DND-41 (cell line): Measurements from ENCODE around the gene TUBA1C.

Experiments used
- ATAC-seq: fragments of 200-7000 bp; cut with Tn5 transposase; 3 replicates; pipeline ENCODE4 v1.9.1; 2021; ENCODE audit warnings: low read depth; ENCODE audit not compliant: insufficient read depth
- DNase-seq: peaks from one replicate; pipeline ENCODE4 v3.0.0-alpha.2; 2020
- H2AFZ ChIP-seq: 2 replicates; pipeline ENCODE4 v1.6.0; 2012; ENCODE audit warnings: low read depth, low read length
- H3K27ac ChIP-seq: 2 replicates; pipeline ENCODE4 v1.5.1; 2012; ENCODE audit warnings: low read length, inconsistent platforms
- H3K27me3 ChIP-seq: fragments of 200-600 bp; sonication (generic); 2 replicates; pipeline ENCODE4 v1.6.0; 2012; ENCODE audit warnings: low read length, mild to moderate bottlenecking, inconsistent platforms; ENCODE audit not compliant: insufficient read depth, poor library complexity
- H3K36me3 ChIP-seq: 2 replicates; pipeline ENCODE4 v1.5.1; 2012; ENCODE audit warnings: low read length, inconsistent platforms; ENCODE audit not compliant: insufficient read depth
- H3K4me1 ChIP-seq: 2 replicates; pipeline ENCODE4 v1.5.1; 2012; ENCODE audit warnings: mild to moderate bottlenecking, low read length; ENCODE audit not compliant: insufficient read depth
- H3K4me2 ChIP-seq: 2 replicates; pipeline ENCODE4 v1.6.0; 2012; ENCODE audit warnings: mild to moderate bottlenecking, moderate library complexity, low read length, inconsistent platforms; ENCODE audit not compliant: insufficient read depth
- H3K4me3 ChIP-seq, 2 experiments: fragments of 200-600 bp in 1 of 2; shearing (Covaris generic) in 1 of 2; 2 replicates each; pipeline ENCODE4 v1.5.1; 2012 to 2016; ENCODE audit warnings: inconsistent platforms in 2 of 2, low read length in 2 of 2, mild to moderate bottlenecking in 2 of 2, low read depth in 1 of 2, moderate library complexity in 1 of 2
- H3K79me2 ChIP-seq: 2 replicates; pipeline ENCODE4 v1.6.0; 2012; ENCODE audit warnings: low read length, inconsistent platforms; ENCODE audit not compliant: insufficient read depth
- H3K9ac ChIP-seq: 2 replicates; pipeline ENCODE4 v1.6.0; 2012; ENCODE audit warnings: low read depth, mild to moderate bottlenecking, inconsistent platforms, low read length, moderate library complexity
- H3K9me3 ChIP-seq: 2 replicates; pipeline ENCODE4 v1.5.1; 2012; ENCODE audit warnings: low read length, moderate library complexity, mild to moderate bottlenecking, inconsistent platforms; ENCODE audit not compliant: insufficient read depth, severe bottlenecking
- H4K20me1 ChIP-seq: 2 replicates; pipeline ENCODE4 v1.6.0; 2012; ENCODE audit warnings: low read length; ENCODE audit not compliant: insufficient read depth
- CTCF ChIP-seq: IDR thresholded peaks from 2 replicates; pipeline ENCODE4 v1.5.1; 2012; ENCODE audit warnings: borderline replicate concordance, low read length, moderate library complexity, mild to moderate bottlenecking; ENCODE audit not compliant: poor library complexity, severe bottlenecking; ENCODE audit errors: extremely low read depth
- EZH2 ChIP-seq: IDR thresholded peaks from 3 replicates; pipeline ENCODE4 v1.6.1; 2012; ENCODE audit warnings: borderline replicate concordance, low read depth, mild to moderate bottlenecking, moderate library complexity, low read length, inconsistent platforms; ENCODE audit not compliant: severe bottlenecking

TUBA1C gene

GRCh38 chr12:49264873-49265792 lies at the start of gene TUBA1C:
TUBA1C (plus strand) TSS chr12:49265082; CDS start chr12:49265182, 100 bp downstream.
- H3K4me3 ChIP-seq = peak within 1 kb of the TSS; percentile 67 to 86
- TF ChIP-seq CTCF (peak; percentile 41), EZH2 (no peak)

DNA sequence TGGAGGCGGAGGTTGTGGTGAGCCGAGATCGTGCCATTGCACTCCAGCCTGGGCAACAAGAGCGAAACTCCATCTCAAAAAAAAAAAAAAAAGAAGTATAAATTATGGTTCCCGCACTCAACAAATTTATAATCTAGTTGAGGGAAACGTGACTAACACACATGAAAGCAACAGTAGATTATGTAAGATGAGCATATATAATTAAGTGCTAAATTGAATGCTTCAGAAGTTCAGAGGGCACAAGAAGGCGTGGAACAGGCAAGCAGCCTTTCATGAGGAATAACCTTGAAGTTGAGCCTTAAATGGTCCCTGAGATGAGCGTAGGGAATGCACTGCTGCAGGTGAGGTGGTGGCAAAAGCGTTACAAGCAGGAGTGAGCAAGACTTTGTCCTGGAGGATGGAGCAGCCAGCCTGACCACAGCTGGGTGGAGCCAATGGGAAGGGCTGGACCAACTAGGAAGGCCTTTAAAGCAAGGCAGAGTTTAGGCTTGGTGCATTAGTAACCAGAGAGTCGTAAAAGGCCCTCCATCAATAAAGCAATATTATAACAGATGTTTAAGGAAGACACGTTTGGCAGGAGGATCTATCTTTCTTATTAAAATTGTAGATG lies 45.4 kb upstream of the TUBA1C start:
- H3K27ac ChIP-seq = no peak overlapping the region
- no peak for TF ChIP-seq CTCF
- no peak for TF ChIP-seq EZH2
- H3K4me2 ChIP-seq = no peak overlapping the region
- no peaks in the 10 kb centered on the region for H3K36me3 ChIP-seq
- no peak overlapping the region for H3K9ac ChIP-seq
- H2AFZ ChIP-seq = no peak overlapping the region
- ATAC-seq = no peak
- no peaks in the 10 kb centered on the region for H3K4me1 ChIP-seq
- H4K20me1 ChIP-seq = no peaks in the 10 kb centered on the region
- peaks cover 3% of the 10 kb centered on the region for H3K27me3 ChIP-seq
- DNase-seq = no peak
- H3K79me2 ChIP-seq = no peaks in the 10 kb centered on the region
- no peaks in the 10 kb centered on the region for H3K9me3 ChIP-seq
- no peak overlapping the region for H3K4me3 ChIP-seq

More at GRCh38 chr12:49264873-49265792, at the start of gene TUBA1C:
- H3K4me2 ChIP-seq = peak within 1 kb of the TSS; percentile 71
- peaks cover 59% of the 10 kb centered on the region for H3K79me2 ChIP-seq
- H3K27ac ChIP-seq = peak within 1 kb of the TSS; percentile 91
- H3K9me3 ChIP-seq = no peaks in the 10 kb centered on the region
- H3K9ac ChIP-seq = peak within 1 kb of the TSS; percentile 97
- H2AFZ ChIP-seq = peak within 1 kb of the TSS; percentile 80
- ATAC-seq (peak; percentile 87), DNase-seq (peak; percentile 96)
- no peaks in the 10 kb centered on the region for H3K27me3 ChIP-seq
- H3K4me1 ChIP-seq = peaks cover 39% of the 10 kb centered on the region
- H3K36me3 ChIP-seq = peaks cover 44% of the 10 kb centered on the region
- H4K20me1 ChIP-seq = peaks cover 36% of the 10 kb centered on the region

DNA sequence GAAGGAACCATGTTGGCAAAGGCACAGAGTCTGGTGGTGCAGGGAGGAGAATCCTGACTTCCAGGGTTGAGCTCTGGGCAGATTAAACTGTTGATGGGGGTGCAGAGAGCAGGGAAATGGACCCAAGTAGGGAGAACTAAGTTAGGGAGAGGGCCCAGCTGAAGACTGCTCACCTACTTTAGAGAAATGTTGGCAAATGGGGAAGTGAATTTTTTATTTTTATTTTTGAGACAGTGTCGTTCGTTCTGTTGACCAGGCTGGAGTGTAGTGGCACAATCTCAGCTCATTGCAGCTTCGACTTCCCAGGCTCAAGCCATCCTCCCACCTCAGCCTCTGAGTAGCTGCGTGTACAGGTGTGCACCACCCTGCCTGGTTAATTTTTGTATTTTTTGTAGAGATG lies 43.9 kb upstream of the TUBA1C start:
- H3K4me3 ChIP-seq = no peak overlapping the region
- H3K79me2 ChIP-seq = no peaks in the 10 kb centered on the region
- no peaks in the 10 kb centered on the region for H3K36me3 ChIP-seq
- no peak overlapping the region for H3K9ac ChIP-seq
- no peak overlapping the region for H2AFZ ChIP-seq
- ATAC-seq (no peak), DNase-seq (no peak)
- peaks cover 3% of the 10 kb centered on the region for H3K27me3 ChIP-seq
- H3K4me2 ChIP-seq = no peak overlapping the region
- no peaks in the 10 kb centered on the region for H4K20me1 ChIP-seq
- no peak overlapping the region for H3K27ac ChIP-seq
- no peaks in the 10 kb centered on the region for H3K4me1 ChIP-seq
- TF ChIP-seq EZH2 = no peak
- no peak for TF ChIP-seq CTCF
- no peaks in the 10 kb centered on the region for H3K9me3 ChIP-seq
